ENCODE measurements around the gene ARHGEF12. TPM values are rescaled to one million over a fixed set of nuclear protein-coding genes. Genes with fewer than 3 reads are reported as not detected.
A peak's percentile ranks its signal among the peaks of the same experiment; 100 is the strongest.

The ARHGEF12 gene
- total RNA-seq, 4 donors from 2014 or later = 92.1 to 122 (median 104) TPM

- WGBS, 2 donors = 80 to 85% methylated on average over 3 of the region's 3 CpGs
- Histone ChIP-seq H3K4me3 (no peak overlapping the region), H3K9me3 (no peaks in the 10 kb centered on the region), H3K27me3 (no peaks in the 10 kb centered on the region), H3K4me1 (peaks cover 0 to 93% (median 48%) of the 10 kb centered on the region in 4 donors), H3K27ac (peak overlapping the region in 1 of 4 donors; percentile 0), H3K36me3 (no peaks in the 10 kb centered on the region)
- DNase-seq (ENCODE audit: low spot score in 2 of 2) = no peak
- TF ChIP-seq POLR2A (IDR thresholded peaks at IDR 0.05) (no peak), CTCF (IDR thresholded peaks at IDR 0.05) (no peak)
Measured at GRCh38 chr11:120342678-120343077, 6.5 kb downstream of the ARHGEF12 start.

GRCh38 chr11:120343429-120343828 lies 7.2 kb downstream of the ARHGEF12 start:
- TF ChIP-seq EP300 (IDR thresholded peaks at IDR 0.05) (peak in 1 of 2 donors; percentile 16), POLR2A (IDR thresholded peaks at IDR 0.05) (no peak), CTCF (IDR thresholded peaks at IDR 0.05) (no peak)
- Histone ChIP-seq H3K4me3 (no peak overlapping the region), H3K27ac (no peak overlapping the region), H3K36me3 (no peaks in the 10 kb centered on the region), H3K4me1 (peaks cover 0 to 95% (median 51%) of the 10 kb centered on the region in 4 donors), H3K9me3 (no peaks in the 10 kb centered on the region), H3K27me3 (no peaks in the 10 kb centered on the region)
- WGBS, 2 donors = 77 to 81% methylated on average over 2 of the region's 2 CpGs
- DNase-seq (ENCODE audit: low spot score in 2 of 2) = no peak

- peak in 1 of 2 donors; percentile 37 for TF ChIP-seq EP300 (IDR thresholded peaks at IDR 0.05)
- TF ChIP-seq POLR2A (IDR thresholded peaks at IDR 0.05) = no peak
Measured at GRCh38 chr11:120344302-120345004, 8.2 kb downstream of the ARHGEF12 start.

GRCh38 chr11:120346233-120346632 lies 10.0 kb downstream of the ARHGEF12 start:
- Histone ChIP-seq H3K27ac (peak overlapping the region in 2 of 4 donors; percentile 8 to 65), H3K4me1 (peaks cover 0 to 84% (median 39%) of the 10 kb centered on the region in 4 donors)
- WGBS, 2 donors = 14 to 28% methylated on average over 1 of the region's 1 CpG

More at GRCh38 chr11:120344302-120345004, 8.2 kb downstream of the ARHGEF12 start:
- Histone ChIP-seq H3K9me3 (no peaks in the 10 kb centered on the region), H3K27me3 (no peaks in the 10 kb centered on the region), H3K36me3 (no peaks in the 10 kb centered on the region), H3K27ac (no peak overlapping the region), H3K4me3 (no peak overlapping the region), H3K4me1 (peaks cover 0 to 95% (median 48%) of the 10 kb centered on the region in 4 donors)
- no peak for DNase-seq (ENCODE audit: low spot score in 2 of 2)
- WGBS, 2 donors = 48 to 53% methylated on average over 1 of the region's 1 CpG

GRCh38 chr11:120350637-120351036 lies 14.4 kb downstream of the ARHGEF12 start:
- no peak for DNase-seq (ENCODE audit: low spot score in 2 of 2)
- Histone ChIP-seq H3K27me3 (no peaks in the 10 kb centered on the region), H3K9me3 (no peaks in the 10 kb centered on the region), H3K36me3 (no peaks in the 10 kb centered on the region), H3K27ac (no peak overlapping the region), H3K4me3 (no peak overlapping the region), H3K4me1 (peaks cover 0 to 73% (median 15%) of the 10 kb centered on the region in 4 donors)
- TF ChIP-seq POLR2A (IDR thresholded peaks at IDR 0.05) (no peak), EP300 (IDR thresholded peaks at IDR 0.05) (no peak), CTCF (IDR thresholded peaks at IDR 0.05) (no peak)

More at GRCh38 chr11:120346233-120346632, 10.0 kb downstream of the ARHGEF12 start:
- no peaks in the 10 kb centered on the region for H3K27me3 ChIP-seq
- DNase-seq (ENCODE audit: low spot score in 2 of 2) = no peak
- TF ChIP-seq EP300 (IDR thresholded peaks at IDR 0.05) = no peak
- TF ChIP-seq POLR2A (IDR thresholded peaks at IDR 0.05) = no peak
- TF ChIP-seq CTCF (IDR thresholded peaks at IDR 0.05) = no peak
- H3K36me3 ChIP-seq = no peaks in the 10 kb centered on the region
- H3K4me3 ChIP-seq = no peak overlapping the region
- H3K9me3 ChIP-seq = no peaks in the 10 kb centered on the region
